GM10847 (cell line): ENCODE measurements around the gene PTPRN2.

Source experiments
- POLR2A ChIP-seq: IDR thresholded peaks from 2 replicates; pipeline ENCODE4 v1.6.1; 2011; ENCODE audit not compliant: insufficient read length; ENCODE audit errors: extremely low read depth

The PTPRN2 gene

GRCh38 chr7:157944734-157945291 lies 642.8 kb downstream of the PTPRN2 start:
- TF ChIP-seq POLR2A = no peak

- TF ChIP-seq POLR2A = no peak
Measured at GRCh38 chr7:157944051-157944450, 643.6 kb downstream of the PTPRN2 start.

- TF ChIP-seq POLR2A = no peak
Measured at GRCh38 chr7:157943561-157943960, 644.1 kb downstream of the PTPRN2 start.

- TF ChIP-seq POLR2A = no peak
Measured at GRCh38 chr7:157941210-157941609, 646.4 kb downstream of the PTPRN2 start.

GRCh38 chr7:157940497-157940896 lies 647.1 kb downstream of the PTPRN2 start:
- TF ChIP-seq POLR2A = no peak

GRCh38 chr7:157938211-157938610 lies 649.4 kb downstream of the PTPRN2 start:
- TF ChIP-seq POLR2A = no peak

GRCh38 chr7:157937406-157937805 lies 650.2 kb downstream of the PTPRN2 start:
- no peak for TF ChIP-seq POLR2A

- no peak for TF ChIP-seq POLR2A
Measured at GRCh38 chr7:157936976-157937375, 650.6 kb downstream of the PTPRN2 start.

GRCh38 chr7:157932498-157933218 lies 655.0 kb downstream of the PTPRN2 start:
- TF ChIP-seq POLR2A = no peak

- no peak for TF ChIP-seq POLR2A
Measured at GRCh38 chr7:157930926-157931466, 656.6 kb downstream of the PTPRN2 start.

GRCh38 chr7:157930441-157930840 lies 657.2 kb downstream of the PTPRN2 start:
- TF ChIP-seq POLR2A = no peak

GRCh38 chr7:157929671-157930070 lies 658.0 kb downstream of the PTPRN2 start:
- TF ChIP-seq POLR2A = no peak

- TF ChIP-seq POLR2A = no peak
Measured at GRCh38 chr7:157928808-157929425, 658.7 kb downstream of the PTPRN2 start.

- TF ChIP-seq POLR2A = no peak
Measured at GRCh38 chr7:157928171-157928794, 659.3 kb downstream of the PTPRN2 start.

- TF ChIP-seq POLR2A = no peak
Measured at GRCh38 chr7:157927313-157927925, 660.2 kb downstream of the PTPRN2 start.
